Large intestine (tissue), 3 donors: ENCODE measurements around the gene CHAC2. TPM values are rescaled to one million over a fixed set of nuclear protein-coding genes. Genes with fewer than 3 reads are reported as not detected.
A peak's percentile ranks its signal among the peaks of the same experiment; 100 is the strongest.
"Not testable (repeated sequence)": the region's sequence is repeated elsewhere in the genome, so short reads cannot be mapped to it uniquely, and the experiment has no call there.

Experiments used
- DNase-seq, 2 donors: peaks; one replicate each; pipeline versions ENCODE4 v3.0.0 to v3.0.0-alpha.2; 2013
- H3K27ac ChIP-seq: one replicate; pipeline ENCODE4 v1.5.1; 2013; ENCODE audit warnings: low read length
- H3K27me3 ChIP-seq: 2 replicates; pipeline ENCODE4 v1.6.1; 2013; ENCODE audit warnings: low read length; ENCODE audit not compliant: control insufficient read depth, insufficient read depth
- H3K36me3 ChIP-seq: 2 replicates; pipeline ENCODE4 v1.6.1; 2013; ENCODE audit warnings: low read length; ENCODE audit not compliant: control insufficient read depth, insufficient read depth
- H3K4me1 ChIP-seq: one replicate; pipeline ENCODE4 v1.6.1; 2013; ENCODE audit warnings: low read length; ENCODE audit not compliant: control insufficient read depth, insufficient read depth
- H3K4me3 ChIP-seq: one replicate; pipeline ENCODE4 v1.5.1; 2013; ENCODE audit warnings: low read length
- H3K9me3 ChIP-seq: one replicate; pipeline ENCODE4 v1.6.1; 2013; ENCODE audit warnings: mild to moderate bottlenecking, low read depth, low read length, moderate library complexity; ENCODE audit not compliant: control insufficient read depth
- whole genome bisulfite sequencing: methylation state at CpG from one replicate; pipeline ENCODE4 v1.1.5; 2013; ENCODE audit warnings: low lambda C conversion rate; ENCODE audit not compliant: insufficient coverage; 5-methylcytosine and 5-hydroxymethylcytosine counted together
- polyA plus RNA-seq: library from polyadenylated mRNA; unstranded; fragments of 120-200 nt; gene quantifications from one replicate; pipeline ENCODE4 v1.2.1, GENCODE V29; 2013

The CHAC2 gene
- polyA plus RNA-seq, 1 donor: 4.7 TPM

- Histone ChIP-seq H3K27ac (no peak overlapping the region), H3K4me1 (no peaks in the 10 kb centered on the region), H3K27me3 (no peaks in the 10 kb centered on the region), H3K36me3 (peaks cover 10% of the 10 kb centered on the region), H3K9me3 (no peaks in the 10 kb centered on the region), H3K4me3 (no peak overlapping the region)
- no peak for DNase-seq
- WGBS: 100% methylated on average over 1 of the region's 2 CpGs
Measured at GRCh38 chr2:53744395-53745065, 23.1 kb upstream of the CHAC2 start.

- Histone ChIP-seq H3K9me3 (no peaks in the 10 kb centered on the region), H3K4me1 (no peaks in the 10 kb centered on the region), H3K27me3 (no peaks in the 10 kb centered on the region), H3K4me3 (no peak overlapping the region), H3K27ac (no peak overlapping the region), H3K36me3 (peaks cover 8% of the 10 kb centered on the region)
- DNase-seq: no peak
- 88% methylated on average over 3 of the region's 4 CpGs for WGBS
Measured at GRCh38 chr2:53750041-53750768, 17.4 kb upstream of the CHAC2 start.

- Histone ChIP-seq H3K4me3 (no peak overlapping the region), H3K36me3 (peaks cover 13% of the 10 kb centered on the region), H3K27ac (no peak overlapping the region), H3K4me1 (no peaks in the 10 kb centered on the region), H3K9me3 (no peaks in the 10 kb centered on the region), H3K27me3 (no peaks in the 10 kb centered on the region)
- no peak for DNase-seq
- no CpG with 5 or more reads among the region's 1 CpG for WGBS
Measured at GRCh38 chr2:53751728-53752127, 15.9 kb upstream of the CHAC2 start.

- Histone ChIP-seq H3K36me3 (peaks cover 12% of the 10 kb centered on the region), H3K9me3 (no peaks in the 10 kb centered on the region), H3K27ac (no peak overlapping the region), H3K4me3 (no peak overlapping the region), H3K27me3 (no peaks in the 10 kb centered on the region), H3K4me1 (no peaks in the 10 kb centered on the region)
- WGBS: no CpG with 5 or more reads among the region's 4 CpGs
- DNase-seq: no peak
Measured at GRCh38 chr2:53752385-53752784, 15.2 kb upstream of the CHAC2 start.

GRCh38 chr2:53753041-53753440 lies 14.6 kb upstream of the CHAC2 start:
- H3K4me3 ChIP-seq: no peak overlapping the region
- H3K9me3 ChIP-seq: no peaks in the 10 kb centered on the region
- no peaks in the 10 kb centered on the region for H3K27me3 ChIP-seq
- no peak for DNase-seq
- no peaks in the 10 kb centered on the region for H3K4me1 ChIP-seq
- peaks cover 10% of the 10 kb centered on the region for H3K36me3 ChIP-seq
- no peak overlapping the region for H3K27ac ChIP-seq

GRCh38 chr2:53755121-53755520 lies 12.5 kb upstream of the CHAC2 start:
- no CpG with 5 or more reads among the region's 2 CpGs for WGBS
- Histone ChIP-seq H3K4me1 (no peaks in the 10 kb centered on the region), H3K27ac (no peak overlapping the region), H3K27me3 (no peaks in the 10 kb centered on the region), H3K4me3 (no peak overlapping the region), H3K9me3 (no peaks in the 10 kb centered on the region), H3K36me3 (peaks cover 9% of the 10 kb centered on the region)
- DNase-seq: no peak

GRCh38 chr2:53756644-53757043 lies 11.0 kb upstream of the CHAC2 start:
- no peaks in the 10 kb centered on the region for H3K9me3 ChIP-seq
- no peak overlapping the region for H3K4me3 ChIP-seq
- H3K4me1 ChIP-seq: no peaks in the 10 kb centered on the region
- no peak for DNase-seq
- no peaks in the 10 kb centered on the region for H3K27me3 ChIP-seq
- WGBS: no CpG with 5 or more reads among the region's 15 CpGs
- H3K27ac ChIP-seq: no peak overlapping the region
- peaks cover 11% of the 10 kb centered on the region for H3K36me3 ChIP-seq

- not testable (repeated sequence) for H3K27me3 ChIP-seq, H3K27ac ChIP-seq, DNase-seq, H3K4me3 ChIP-seq, H3K9me3 ChIP-seq, H3K4me1 ChIP-seq
- peaks cover 11% of the 10 kb centered on the region for H3K36me3 ChIP-seq
- WGBS: 100% methylated on average over 1 of the region's 14 CpGs
Measured at GRCh38 chr2:53757206-53757605, 10.4 kb upstream of the CHAC2 start.

GRCh38 chr2:53765767-53766166 lies 1.8 kb upstream of the CHAC2 start:
- H3K4me1 ChIP-seq: peaks cover 3% of the 10 kb centered on the region
- peaks cover 7% of the 10 kb centered on the region for H3K36me3 ChIP-seq
- no peak overlapping the region for H3K27ac ChIP-seq
- no CpG with 5 or more reads among the region's 1 CpG for WGBS
- H3K9me3 ChIP-seq: no peaks in the 10 kb centered on the region
- no peak for DNase-seq
- no peak overlapping the region for H3K4me3 ChIP-seq
- H3K27me3 ChIP-seq: no peaks in the 10 kb centered on the region

- Histone ChIP-seq H3K27me3 (no peaks in the 10 kb centered on the region), H3K4me3 (peak overlapping the region; percentile 77), H3K36me3 (peaks cover 3% of the 10 kb centered on the region), H3K4me1 (peaks cover 3% of the 10 kb centered on the region), H3K27ac (peak overlapping the region; percentile 50), H3K9me3 (no peaks in the 10 kb centered on the region)
- DNase-seq: no peak
- WGBS: no CpG with 5 or more reads among the region's 12 CpGs
Measured at GRCh38 chr2:53768242-53768542, 588 bp downstream of the CHAC2 start.
